Transverse colon (tissue), 4 donors: ENCODE data around the gene ATR. TPM values are rescaled to one million over a fixed set of nuclear protein-coding genes. Genes with fewer than 3 reads are reported as not detected.

ENCODE experiments used
- DNase-seq: peaks from one replicate; pipeline ENCODE4 v3.0.0-alpha.2; 2019
- H3K27ac ChIP-seq, 4 donors: fragments of 200-600 bp; sonication (generic); 2 replicates each; pipeline ENCODE4 v1.5.1; 2016 to 2018; ENCODE audit warnings: inconsistent platforms in 4 of 4
- H3K27me3 ChIP-seq: fragments of 200-600 bp; sonication (generic); 2 replicates; pipeline ENCODE4 v1.5.1; 2017; ENCODE audit warnings: inconsistent platforms
- H3K36me3 ChIP-seq, 4 donors: fragments of 200-600 bp; sonication (generic); 2 replicates each; pipeline ENCODE4 v1.5.1; 2017 to 2019; ENCODE audit warnings: inconsistent platforms in 4 of 4
- H3K4me1 ChIP-seq, 4 donors: fragments of 200-600 bp; sonication (generic); 2 replicates each; pipeline ENCODE4 v1.5.1; 2017 to 2020; ENCODE audit warnings: inconsistent platforms in 4 of 4
- H3K4me3 ChIP-seq, 4 donors: fragments of 200-600 bp; sonication (generic); 1 replicate in 1 of 4; 2 replicates in 3 of 4; pipeline versions ENCODE4 v1.5.1 to v1.6.1; 2017 to 2019; ENCODE audit warnings: inconsistent platforms in 4 of 4
- H3K9me3 ChIP-seq, 2 donors: fragments of 200-600 bp; sonication (generic); 2 replicates each; pipeline ENCODE4 v1.5.1; 2017 to 2019; ENCODE audit warnings: inconsistent platforms in 2 of 2
- EP300 ChIP-seq: sonication (generic); formaldehyde crosslinking; IDR thresholded peaks from one replicate; pipeline ENCODE4 v1.6.1; 2017; ENCODE audit warnings: antibody characterized with exemption, low read depth
- POLR2A ChIP-seq: fragments of 450-650 bp; IDR thresholded peaks from one replicate; pipeline ENCODE4 v1.6.1; 2016; ENCODE audit warnings: antibody characterized with exemption, mild to moderate bottlenecking, moderate library complexity
- POLR2AphosphoS5 ChIP-seq, 3 donors: sonication (generic); formaldehyde crosslinking; IDR thresholded peaks; one replicate each; pipeline ENCODE4 v1.6.1; 2016; ENCODE audit warnings: antibody characterized with exemption in 3 of 3
- WGBS, 2 donors: methylation state at CpG; one replicate each; pipeline ENCODE4 v1.1.5; 2018; ENCODE audit warnings: low coverage in 1 of 2; 5-methylcytosine and 5-hydroxymethylcytosine counted together
- in situ Hi-C, 4 donors: fragments of 200-750 bp; cut with MboI; loops; one replicate each; pipeline versions ENCODE4 v1.15.0 to v1.15.1; 2017; ENCODE audit warnings: low sequenced_read_pairs in 3 of 4, low pct_ligation_motif_present in 1 of 4, low pct_unique_long_range_greater_than_20kb in 1 of 4
- intact Hi-C: fragments of 100-400 bp; cut with DNase I; formaldehyde crosslinking; loops from one replicate; pipeline ENCODE4 v1.15.1; 2023; ENCODE audit warnings: low total_unique reads
- total RNA-seq, 4 donors: library from RNA; depleted of rRNA; stranded (reverse); fragments of >200 nt; gene quantifications; one replicate each; pipeline ENCODE4 v1.1.0, GENCODE V29; 2016
- TF ChIP-seq, protein P1 (sequence below), 5 experiments: fragments of 200-600 bp in 3 of 5; fragments of 450-650 bp in 2 of 5; sonication (generic) in 3 of 5; IDR thresholded peaks; 1 replicate in 2 of 5; 2 replicates in 3 of 5; pipeline ENCODE4 v1.5.1; 2016 to 2017; ENCODE audit warnings: antibody characterized with exemption in 5 of 5, inconsistent platforms in 3 of 5, mild to moderate bottlenecking in 2 of 5, moderate library complexity in 1 of 5

Gene ATR
- total RNA-seq, result 10 to 100 TPM; 22.4 to 37.8 (median 25.3) TPM

DNA sequence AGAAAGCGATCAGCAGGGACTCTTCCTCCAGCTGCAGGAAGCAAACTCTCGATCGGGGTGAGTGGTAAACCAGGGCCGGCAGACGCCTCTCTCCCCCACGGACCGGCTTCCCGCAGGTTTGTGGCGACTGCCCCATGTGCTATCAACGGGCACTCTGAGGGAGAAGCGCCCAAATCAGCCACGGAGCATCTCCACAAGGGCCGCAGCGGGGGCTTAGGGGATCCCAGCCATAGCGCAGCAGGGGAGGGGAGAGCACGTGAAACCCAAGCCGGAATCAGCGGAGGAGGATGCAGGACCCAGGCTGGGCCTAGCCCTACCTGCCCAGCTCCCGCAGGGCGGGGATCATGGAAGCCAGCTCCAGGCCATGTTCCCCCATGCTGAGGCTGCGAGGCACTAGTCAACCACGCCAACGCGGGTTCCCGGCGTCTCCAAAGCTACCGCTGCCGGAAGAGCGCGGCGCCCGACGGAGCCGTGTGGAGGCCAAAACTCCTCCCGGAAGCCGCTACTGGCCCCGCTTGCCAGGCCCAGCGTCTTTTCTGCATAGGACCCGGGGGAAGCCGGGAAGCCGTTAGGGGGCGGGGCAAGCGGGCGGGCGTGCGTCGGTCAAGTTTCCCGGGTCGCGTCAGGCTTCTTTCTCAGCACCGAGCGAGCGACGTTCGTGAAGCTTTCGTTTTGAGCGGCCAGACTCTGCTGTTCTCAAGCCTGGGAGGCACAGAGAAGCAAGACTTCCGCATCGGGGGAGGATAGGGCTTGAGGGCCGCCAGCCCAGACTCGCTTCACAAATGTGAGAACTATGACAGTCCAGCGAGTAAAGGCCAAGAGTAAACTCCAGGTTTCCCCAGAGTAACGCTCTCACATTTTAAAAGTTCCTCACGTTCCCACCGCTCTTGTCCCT is at the start of gene ATR:
ATR (minus strand) TSS at position 405 of the 895 bp plus-strand sequence; CDS start at position 376, 29 bp downstream.
- in situ Hi-C loops (loop anchor here in 1 of 4 donors (25.0 kb wide), 1 partner anchor 409 kb away; no protein-coding TSS in a partner anchor), intact Hi-C loops (loop anchor here (5.0 to 10.0 kb wide), 2 partner anchors 426 to 1636 kb away; partner anchors contain the start of genes SLC25A36 and U2SURP)
- TF ChIP-seq POLR2A (peak; percentile 88), POLR2AphosphoS5 (IDR thresholded peaks at IDR 0.05) (peak; percentile 82 to 91 (median 90)), EP300 (peak; percentile 44)
- TF ChIP-seq, protein P1, sequence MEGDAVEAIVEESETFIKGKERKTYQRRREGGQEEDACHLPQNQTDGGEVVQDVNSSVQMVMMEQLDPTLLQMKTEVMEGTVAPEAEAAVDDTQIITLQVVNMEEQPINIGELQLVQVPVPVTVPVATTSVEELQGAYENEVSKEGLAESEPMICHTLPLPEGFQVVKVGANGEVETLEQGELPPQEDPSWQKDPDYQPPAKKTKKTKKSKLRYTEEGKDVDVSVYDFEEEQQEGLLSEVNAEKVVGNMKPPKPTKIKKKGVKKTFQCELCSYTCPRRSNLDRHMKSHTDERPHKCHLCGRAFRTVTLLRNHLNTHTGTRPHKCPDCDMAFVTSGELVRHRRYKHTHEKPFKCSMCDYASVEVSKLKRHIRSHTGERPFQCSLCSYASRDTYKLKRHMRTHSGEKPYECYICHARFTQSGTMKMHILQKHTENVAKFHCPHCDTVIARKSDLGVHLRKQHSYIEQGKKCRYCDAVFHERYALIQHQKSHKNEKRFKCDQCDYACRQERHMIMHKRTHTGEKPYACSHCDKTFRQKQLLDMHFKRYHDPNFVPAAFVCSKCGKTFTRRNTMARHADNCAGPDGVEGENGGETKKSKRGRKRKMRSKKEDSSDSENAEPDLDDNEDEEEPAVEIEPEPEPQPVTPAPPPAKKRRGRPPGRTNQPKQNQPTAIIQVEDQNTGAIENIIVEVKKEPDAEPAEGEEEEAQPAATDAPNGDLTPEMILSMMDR (IDR thresholded peaks at IDR 0.05), result peak in 1 of 5 experiments; percentile 12
- peaks cover 14 to 43% (median 23%) of the 10 kb centered on the region in 4 donors for H3K4me1 ChIP-seq
- WGBS, 2 donors, result 0% methylated on average over 5 to 18 of the region's 65 CpGs
- H3K27me3 ChIP-seq, result no peaks in the 10 kb centered on the region
- H3K9me3 ChIP-seq, result no peaks in the 10 kb centered on the region
- H3K27ac ChIP-seq, result peak within 1 kb of the TSS; percentile 85 to 98 (median 92)
- peak; percentile 98 for DNase-seq
- H3K36me3 ChIP-seq, result no peaks in the 10 kb centered on the region
- H3K4me3 ChIP-seq, result peak within 1 kb of the TSS; percentile 65 to 93 (median 89)

DNA sequence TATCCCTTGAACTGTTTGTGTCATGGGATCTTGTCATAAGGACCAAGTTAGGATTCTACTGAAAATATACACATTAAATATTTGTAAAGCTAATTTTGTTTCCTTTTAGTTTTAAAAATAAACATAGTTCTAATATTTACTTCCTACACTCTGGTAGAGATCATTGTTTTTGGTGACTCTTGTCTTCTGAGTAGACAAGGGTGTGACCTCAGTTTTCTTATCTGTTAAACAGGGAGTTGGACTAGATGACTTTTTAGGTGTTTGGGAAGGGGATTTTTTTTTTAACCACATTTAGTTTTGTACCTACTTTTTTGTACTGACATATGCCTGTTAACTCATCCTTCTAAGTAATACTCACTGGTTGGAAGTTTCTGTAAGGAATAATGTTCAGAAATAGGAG is 48.4 kb upstream of the ATR start:
- H3K4me3 ChIP-seq, result peak overlapping the region in 1 of 4 donors; percentile 10
- TF ChIP-seq, protein P1 (IDR thresholded peaks at IDR 0.05), result no peak
- H3K4me1 ChIP-seq, result peaks cover 0 to 36% (median 14%) of the 10 kb centered on the region in 4 donors
- DNase-seq, result no peak
- H3K27me3 ChIP-seq, result no peaks in the 10 kb centered on the region
- H3K9me3 ChIP-seq, result no peaks in the 10 kb centered on the region
- intact Hi-C loops, result no loop called here
- H3K36me3 ChIP-seq, result no peaks in the 10 kb centered on the region
- in situ Hi-C loops, result no loop called here
- no peak overlapping the region for H3K27ac ChIP-seq

DNA sequence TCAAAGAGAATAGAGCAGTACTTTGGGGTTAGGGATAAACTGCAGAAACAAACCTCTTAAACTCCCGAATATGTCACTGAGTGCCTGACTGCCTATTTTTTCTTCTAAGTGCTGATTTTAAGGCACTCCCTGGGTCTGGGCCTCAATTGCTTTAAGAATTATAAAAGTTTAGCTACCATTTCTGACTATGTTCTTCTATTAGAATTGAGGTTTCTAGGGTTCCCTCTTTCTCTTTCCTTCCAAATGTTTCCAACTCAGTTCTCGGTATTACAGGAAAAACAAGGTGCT is 46.6 kb upstream of the ATR start:
- Histone ChIP-seq H3K27me3 (no peaks in the 10 kb centered on the region), H3K27ac (peak overlapping the region in 2 of 4 donors; percentile 61 to 75), H3K36me3 (no peaks in the 10 kb centered on the region), H3K4me1 (peaks cover 13 to 55% (median 26%) of the 10 kb centered on the region in 4 donors), H3K4me3 (peak overlapping the region in 1 of 4 donors; percentile 33), H3K9me3 (no peaks in the 10 kb centered on the region)
- in situ Hi-C loops (no loop called here), intact Hi-C loops (no loop called here)
- WGBS, 2 donors, result 67 to 69% methylated on average over 1 to 2 of the region's 2 CpGs
- no peak for DNase-seq
- TF ChIP-seq EP300 (no peak), POLR2AphosphoS5 (IDR thresholded peaks at IDR 0.05) (no peak), POLR2A (no peak)
- TF ChIP-seq, protein P1 (IDR thresholded peaks at IDR 0.05), result no peak

DNA sequence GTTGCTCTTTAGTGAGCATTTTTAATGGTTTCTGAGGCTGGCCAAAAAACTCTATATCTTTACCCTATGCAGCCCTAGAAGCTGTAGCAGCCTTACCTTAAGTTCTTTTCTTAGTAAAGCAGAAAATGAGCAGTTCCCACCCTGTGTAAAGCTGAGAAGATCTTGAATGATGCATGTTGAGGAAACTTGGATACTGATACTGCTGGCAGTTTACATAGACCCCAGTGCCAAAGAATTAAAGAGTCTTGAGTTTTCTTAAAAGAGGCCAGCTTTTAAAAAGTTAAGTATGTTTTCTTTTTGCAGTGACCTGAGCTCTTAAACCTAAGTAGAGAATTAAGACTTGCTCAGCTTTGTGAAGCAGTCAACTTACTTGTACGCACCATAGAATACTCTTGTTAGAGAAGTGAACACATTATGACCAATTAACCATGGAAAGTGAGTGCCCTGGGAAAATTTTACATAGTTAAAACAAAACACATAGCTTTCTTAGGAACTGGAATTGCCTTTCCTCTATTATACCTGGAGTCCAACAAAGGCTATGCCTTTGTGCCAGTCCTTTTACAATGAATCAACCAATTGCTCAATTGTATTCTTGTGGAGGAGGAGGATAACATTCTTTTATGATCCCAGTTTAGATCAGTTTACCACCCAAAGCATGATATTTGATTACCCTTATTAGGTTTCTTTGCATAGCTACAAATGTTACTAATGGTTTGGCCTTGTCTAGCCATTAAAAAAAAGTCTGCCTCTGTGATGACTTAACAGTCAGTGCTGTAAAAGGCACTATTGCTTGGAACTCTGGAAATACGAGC is 46.0 kb upstream of the ATR start:
- no peaks in the 10 kb centered on the region for H3K36me3 ChIP-seq
- H3K4me3 ChIP-seq, result peak overlapping the region in 1 of 4 donors; percentile 33
- H3K27me3 ChIP-seq, result no peaks in the 10 kb centered on the region
- H3K9me3 ChIP-seq, result no peaks in the 10 kb centered on the region
- intact Hi-C loops (no loop called here), in situ Hi-C loops (no loop called here)
- H3K4me1 ChIP-seq, result peaks cover 14 to 60% (median 30%) of the 10 kb centered on the region in 4 donors
- 68 to 83% methylated on average over 1 to 2 of the region's 2 CpGs for WGBS, 2 donors
- TF ChIP-seq POLR2A, result no peak
- TF ChIP-seq, protein P1 (IDR thresholded peaks at IDR 0.05), result no peak
- no peak for TF ChIP-seq POLR2AphosphoS5 (IDR thresholded peaks at IDR 0.05)
- no peak for TF ChIP-seq EP300
- no peak for DNase-seq
- H3K27ac ChIP-seq, result peak overlapping the region in 3 of 4 donors; percentile 61 to 75 (median 72)
